ENCODE data around the gene PRAMEF10. TPM values are rescaled to one million over a fixed set of nuclear protein-coding genes. Genes with fewer than 3 reads are reported as not detected.
"Not testable (repeated sequence)": the region's sequence is repeated elsewhere in the genome, so short reads cannot be mapped to it uniquely, and the experiment has no call there.

The PRAMEF10 gene, protein sequence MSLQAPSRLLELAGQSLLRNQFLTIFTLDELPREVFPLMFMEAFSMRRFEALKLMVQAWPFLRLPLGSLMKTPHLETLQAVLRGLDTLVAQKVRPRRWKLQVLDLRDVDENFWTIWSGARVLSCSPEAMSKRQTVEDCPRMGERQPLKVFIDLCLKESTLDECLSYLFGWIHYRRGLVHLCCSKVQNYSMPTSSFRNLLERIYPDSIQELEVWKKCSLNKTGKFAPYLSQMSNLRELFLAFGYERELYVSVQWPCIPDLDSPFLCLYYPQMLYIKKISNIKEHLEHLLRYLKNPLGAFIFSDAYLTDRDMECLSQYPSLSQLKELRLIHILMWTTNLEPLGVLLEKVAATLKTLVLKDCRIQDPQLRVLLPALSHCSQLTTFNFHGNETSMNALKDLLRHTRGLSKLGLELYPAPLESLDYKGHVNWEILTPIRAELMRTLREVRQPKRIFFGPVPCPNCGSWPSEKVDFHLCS
- polyA plus RNA-seq (ENCODE audit: insufficient read length), result not detected

GRCh38 chr1:12898170-12898569 is at the start of gene PRAMEF10:
Gene PRAMEF10, minus strand, starts transcription at chr1:12898270. Its CDS starts 2,423 bp downstream, at chr1:12895847.
- not testable (repeated sequence) for DNase-seq (ENCODE audit: low read depth)

GRCh38 chr1:12947480-12947879 is 49.4 kb upstream of the PRAMEF10 start, which contains the start of gene PRAMEF6:
Gene PRAMEF6, minus strand, starts transcription at chr1:12947580. Its CDS starts 5,062 bp downstream, at chr1:12942518.
- DNase-seq (ENCODE audit: low read depth), result not testable (repeated sequence)

DNA sequence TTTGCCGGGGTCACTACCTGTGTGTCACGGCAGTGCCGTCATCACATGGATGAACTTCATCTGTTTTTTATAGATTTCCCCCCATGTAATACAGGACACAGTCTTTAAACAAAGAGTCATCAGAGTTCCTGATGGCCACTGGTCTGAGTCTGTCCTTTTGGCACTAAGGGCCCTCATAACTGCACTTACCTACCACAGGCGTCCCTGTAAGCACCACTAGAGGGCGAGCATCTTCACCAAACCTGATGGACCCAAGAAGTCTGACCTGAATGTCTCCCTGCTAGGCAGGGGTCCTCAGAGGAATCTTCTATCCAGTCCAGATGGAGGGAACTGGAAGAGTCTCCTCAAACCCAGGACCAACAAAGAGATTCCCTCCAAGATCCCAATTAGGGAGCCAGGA is 26.3 kb upstream of the PRAMEF10 start:
- DNase-seq (ENCODE audit: low read depth), result not testable (repeated sequence)

GRCh38 chr1:12921749-12922148 is 23.7 kb upstream of the PRAMEF10 start:
- DNase-seq (ENCODE audit: low read depth), result not testable (repeated sequence)

GRCh38 chr1:12916310-12916709 is 18.2 kb upstream of the PRAMEF10 start, which contains the start of gene PRAMEF7:
Gene PRAMEF7, plus strand, starts transcription at chr1:12916610. Its CDS starts 1,083 bp downstream, at chr1:12917693.
- DNase-seq (ENCODE audit: low read depth), result not testable (repeated sequence)

DNA sequence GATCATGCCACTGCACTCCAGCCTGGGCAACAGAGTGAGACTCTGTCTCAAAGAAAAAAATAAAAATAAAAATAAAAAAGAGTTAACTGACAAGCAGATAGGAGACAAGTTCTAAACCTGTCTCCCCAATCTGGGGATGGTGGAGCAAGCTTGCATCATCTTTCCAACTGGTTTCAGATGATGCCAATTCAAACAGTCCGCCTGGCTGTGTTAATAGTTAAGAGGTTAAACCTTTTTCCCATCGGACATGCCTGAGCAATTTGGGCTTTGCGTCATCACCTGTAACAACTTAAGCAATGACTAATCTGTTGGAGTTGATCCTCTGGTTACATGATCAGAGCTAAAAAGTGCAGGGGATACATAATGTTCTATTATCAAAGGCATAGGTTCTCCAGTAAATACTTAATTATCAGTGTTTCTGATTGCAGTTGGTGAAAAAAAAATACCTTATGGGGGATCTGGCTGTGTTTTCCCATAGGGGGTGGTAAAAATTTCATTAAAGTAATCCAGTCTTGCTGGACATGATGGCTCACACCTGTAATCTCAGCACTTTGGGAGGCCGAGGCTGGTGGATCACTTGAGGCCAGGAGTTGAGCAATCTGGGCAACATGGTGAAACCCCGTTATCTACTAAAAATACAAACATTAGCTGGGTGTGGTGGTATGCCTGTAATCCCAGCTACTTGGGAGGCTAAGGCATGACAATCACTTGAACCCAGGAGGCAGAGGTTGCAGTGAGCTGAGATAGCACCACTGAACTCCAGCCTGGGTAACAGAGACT is 5.9 kb upstream of the PRAMEF10 start:
- not testable (repeated sequence) for DNase-seq (ENCODE audit: low read depth)

DNA sequence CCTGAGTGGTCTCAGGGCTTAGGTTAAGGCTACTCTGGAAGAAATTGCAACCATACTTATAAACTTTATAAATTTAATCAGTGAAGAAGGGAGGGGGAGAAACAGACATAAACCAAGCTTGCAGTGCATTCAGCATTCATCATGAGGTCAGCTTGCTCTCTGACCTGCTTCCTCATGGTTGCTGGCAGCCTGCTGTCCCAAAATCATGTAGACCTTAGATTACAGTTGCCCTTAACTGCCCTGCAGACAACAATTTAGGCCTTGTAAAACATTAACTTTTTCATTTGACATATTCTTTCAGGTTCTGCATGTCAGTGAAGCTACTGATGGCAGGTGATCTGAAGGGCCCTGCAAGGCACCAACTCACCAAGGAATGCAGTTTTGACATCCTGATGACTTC is 1.1 kb upstream of the PRAMEF10 start:
- not testable (repeated sequence) for DNase-seq (ENCODE audit: low read depth)

DNA sequence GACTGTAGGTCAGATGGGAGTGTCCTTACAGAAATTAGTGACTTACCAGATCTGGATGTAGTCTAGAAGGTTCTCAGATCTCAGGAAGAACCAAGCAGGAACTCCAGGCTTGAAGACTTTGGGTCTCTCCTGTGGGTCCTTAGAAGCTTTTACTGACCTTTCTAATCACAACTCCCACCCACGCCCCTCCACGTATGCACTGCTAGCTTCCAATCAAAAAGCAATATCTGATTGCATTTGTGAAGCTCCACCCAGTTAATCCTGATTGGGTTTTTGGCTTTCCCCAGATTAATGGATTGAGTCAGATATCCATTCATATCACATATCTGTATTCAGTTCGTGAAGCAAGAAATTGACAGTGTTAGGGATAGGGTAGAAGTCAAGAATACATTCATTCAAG is 12.0 kb downstream of the PRAMEF10 start, which contains the start of gene PRAMEF4:
TSS of gene PRAMEF4 (minus strand) at position 101 of the 400 bp plus-strand sequence. CDS start 2,807 bp downstream, outside the sequence.
- not testable (repeated sequence) for DNase-seq (ENCODE audit: low read depth)

DNA sequence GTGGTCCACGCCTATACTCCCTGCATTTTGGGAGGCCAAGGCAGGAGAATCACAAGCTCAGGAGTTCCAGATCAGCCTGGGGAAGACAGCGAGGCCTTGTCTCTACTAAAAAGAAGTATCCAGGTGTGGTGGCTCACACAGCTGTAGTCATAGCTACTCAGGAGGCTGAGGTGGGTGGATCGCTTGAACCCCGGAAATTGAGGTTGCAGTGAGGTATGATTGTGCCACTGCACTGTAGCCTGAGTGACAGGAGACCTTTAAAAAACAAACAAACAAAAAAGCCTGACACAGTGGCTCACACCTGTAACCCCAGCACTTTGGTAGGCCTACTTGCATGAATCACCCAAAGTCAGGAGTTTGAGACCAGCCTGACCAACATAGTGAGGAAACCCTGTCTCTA is 19.6 kb downstream of the PRAMEF10 start:
- not testable (repeated sequence) for DNase-seq (ENCODE audit: low read depth)

GRCh38 chr1:12863131-12863880 is 34.8 kb downstream of the PRAMEF10 start:
- DNase-seq (ENCODE audit: low read depth), result not testable (repeated sequence)

DNA sequence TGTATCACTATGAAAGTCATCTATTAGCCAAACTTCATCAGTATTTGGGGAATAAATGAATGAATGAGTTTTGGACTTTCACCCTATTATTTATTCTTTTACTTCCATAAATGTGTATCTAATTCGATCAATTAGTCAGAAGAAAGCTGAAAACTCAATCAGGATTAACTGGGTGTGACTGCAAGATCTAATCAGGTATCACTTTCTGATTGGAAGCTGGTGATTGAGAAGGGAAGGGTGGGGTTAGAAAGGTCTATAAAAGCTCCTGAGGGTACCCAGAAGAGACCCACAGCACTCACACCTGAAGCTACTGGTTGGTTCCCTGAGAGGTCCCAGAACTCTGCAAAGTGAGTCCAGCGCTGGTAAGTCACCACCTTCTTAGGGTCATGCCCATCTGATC is 41.3 kb downstream of the PRAMEF10 start, which contains the start of gene PRAMEF2:
TSS of gene PRAMEF2 (plus strand) at position 301 of the 400 bp plus-strand sequence. CDS start 1,924 bp downstream, outside the sequence.
- DNase-seq (ENCODE audit: low read depth), result not testable (repeated sequence)

GRCh38 chr1:12851779-12852178 is 46.3 kb downstream of the PRAMEF10 start:
- DNase-seq (ENCODE audit: low read depth), result no peak

DNA sequence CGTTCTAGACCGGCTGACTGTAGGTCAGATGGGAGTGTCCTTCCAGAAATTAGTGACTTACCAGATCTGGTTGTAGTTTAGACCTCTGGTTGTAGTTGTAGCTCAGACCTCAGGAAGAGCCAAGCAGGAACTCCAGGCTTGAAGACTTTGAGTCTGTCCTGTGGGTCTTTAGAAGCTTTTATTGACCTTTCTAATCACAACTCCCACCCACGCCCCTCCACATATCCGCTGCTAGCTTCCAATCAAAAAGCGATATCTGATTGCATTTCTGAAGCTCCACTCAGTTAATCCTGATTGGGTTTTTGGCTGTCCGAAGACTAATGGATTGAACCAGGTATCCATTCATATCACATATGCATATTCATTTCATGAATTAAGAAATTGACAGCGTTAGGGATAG is 49.5 kb downstream of the PRAMEF10 start, which contains the start of gene HNRNPCL1:
TSS of gene HNRNPCL1 (minus strand) at position 101 of the 400 bp plus-strand sequence. CDS start 431 bp downstream, outside the sequence.
- DNase-seq (ENCODE audit: low read depth), result not testable (repeated sequence)

Other genes starting within 250 kb of the PRAMEF10 start
- not detected for gene AADACL3, start 182.2 kb downstream of the PRAMEF10 start, polyA plus RNA-seq (ENCODE audit: insufficient read length)
- 0.99 TPM for gene CFAP107, start 152.1 kb downstream of the PRAMEF10 start, polyA plus RNA-seq (ENCODE audit: insufficient read length)
- gene PRAMEF12, start 124.5 kb downstream of the PRAMEF10 start, polyA plus RNA-seq (ENCODE audit: insufficient read length), result not detected
- gene PRAMEF1, start 106.9 kb downstream of the PRAMEF10 start, polyA plus RNA-seq (ENCODE audit: insufficient read length), result not detected
- not detected for gene PRAMEF11, start 66.9 kb downstream of the PRAMEF10 start, polyA plus RNA-seq (ENCODE audit: insufficient read length)
- not detected for gene HNRNPCL1, start 49.5 kb downstream of the PRAMEF10 start, polyA plus RNA-seq (ENCODE audit: insufficient read length)
- gene PRAMEF2, start 41.2 kb downstream of the PRAMEF10 start, polyA plus RNA-seq (ENCODE audit: insufficient read length), result not detected
- not detected for gene PRAMEF4, start 12.1 kb downstream of the PRAMEF10 start, polyA plus RNA-seq (ENCODE audit: insufficient read length)
- gene PRAMEF7, start 18.3 kb upstream of the PRAMEF10 start, polyA plus RNA-seq (ENCODE audit: insufficient read length), result not detected
- not detected for gene PRAMEF6, start 49.3 kb upstream of the PRAMEF10 start, polyA plus RNA-seq (ENCODE audit: insufficient read length)
- not detected for gene PRAMEF27, start 158.3 kb upstream of the PRAMEF10 start, polyA plus RNA-seq (ENCODE audit: insufficient read length)
- gene HNRNPCL3, start 162.5 kb upstream of the PRAMEF10 start, polyA plus RNA-seq (ENCODE audit: insufficient read length), result not detected
- gene PRAMEF25, start 172.5 kb upstream of the PRAMEF10 start, polyA plus RNA-seq (ENCODE audit: insufficient read length), result not detected
- not detected for gene HNRNPCL2, start 218.6 kb upstream of the PRAMEF10 start, polyA plus RNA-seq (ENCODE audit: insufficient read length)

All from forelimb muscle (tissue), 1 donor.